ENCODE data around the gene TET3. TPM values are rescaled to one million over a fixed set of nuclear protein-coding genes. Genes with fewer than 3 reads are reported as not detected.

The TET3 gene
- total RNA-seq, 3 donors from 2014 or later = 7.9 to 13.2 (median 9.8) TPM

DNA sequence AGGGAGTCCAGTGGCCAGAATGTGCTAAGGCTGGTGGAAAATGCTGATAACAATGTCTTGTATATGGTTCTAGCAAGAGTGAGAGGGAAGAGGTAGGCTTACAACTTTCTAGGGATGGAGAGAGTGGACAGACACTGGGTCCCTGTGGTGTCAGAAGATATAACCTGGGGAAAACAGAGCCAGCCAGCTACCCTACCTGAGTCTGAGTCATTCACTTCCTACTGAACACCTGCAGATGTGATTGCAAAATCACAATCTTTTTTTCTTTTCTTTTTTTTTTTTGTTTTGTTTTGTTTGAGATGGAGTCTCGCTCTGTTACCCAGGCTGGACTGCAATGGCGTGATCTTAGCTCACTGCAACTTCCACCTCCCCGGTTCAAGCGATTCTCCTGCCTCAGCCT lies 7.3 kb downstream of the TET3 start:
- no peak for DNase-seq (ENCODE audit: low spot score in 2 of 2)
- H3K4me3 ChIP-seq = no peak overlapping the region
- H3K4me1 ChIP-seq = peaks cover 0 to 8% of the 10 kb centered on the region in 2 donors
- H3K9me3 ChIP-seq = no peaks in the 10 kb centered on the region
- TF ChIP-seq, protein P1, sequence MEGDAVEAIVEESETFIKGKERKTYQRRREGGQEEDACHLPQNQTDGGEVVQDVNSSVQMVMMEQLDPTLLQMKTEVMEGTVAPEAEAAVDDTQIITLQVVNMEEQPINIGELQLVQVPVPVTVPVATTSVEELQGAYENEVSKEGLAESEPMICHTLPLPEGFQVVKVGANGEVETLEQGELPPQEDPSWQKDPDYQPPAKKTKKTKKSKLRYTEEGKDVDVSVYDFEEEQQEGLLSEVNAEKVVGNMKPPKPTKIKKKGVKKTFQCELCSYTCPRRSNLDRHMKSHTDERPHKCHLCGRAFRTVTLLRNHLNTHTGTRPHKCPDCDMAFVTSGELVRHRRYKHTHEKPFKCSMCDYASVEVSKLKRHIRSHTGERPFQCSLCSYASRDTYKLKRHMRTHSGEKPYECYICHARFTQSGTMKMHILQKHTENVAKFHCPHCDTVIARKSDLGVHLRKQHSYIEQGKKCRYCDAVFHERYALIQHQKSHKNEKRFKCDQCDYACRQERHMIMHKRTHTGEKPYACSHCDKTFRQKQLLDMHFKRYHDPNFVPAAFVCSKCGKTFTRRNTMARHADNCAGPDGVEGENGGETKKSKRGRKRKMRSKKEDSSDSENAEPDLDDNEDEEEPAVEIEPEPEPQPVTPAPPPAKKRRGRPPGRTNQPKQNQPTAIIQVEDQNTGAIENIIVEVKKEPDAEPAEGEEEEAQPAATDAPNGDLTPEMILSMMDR (IDR thresholded peaks at IDR 0.05) = no peak
- no peak for TF ChIP-seq POLR2AphosphoS5 (IDR thresholded peaks at IDR 0.05)
- no peak for TF ChIP-seq POLR2A (IDR thresholded peaks at IDR 0.05)
- H3K36me3 ChIP-seq = no peaks in the 10 kb centered on the region
- H3K27ac ChIP-seq = no peak overlapping the region
- H3K27me3 ChIP-seq = no peaks in the 10 kb centered on the region
- intact Hi-C loops (cut with DNase I; ENCODE audit: low total_unique reads) = no loop called here

DNA sequence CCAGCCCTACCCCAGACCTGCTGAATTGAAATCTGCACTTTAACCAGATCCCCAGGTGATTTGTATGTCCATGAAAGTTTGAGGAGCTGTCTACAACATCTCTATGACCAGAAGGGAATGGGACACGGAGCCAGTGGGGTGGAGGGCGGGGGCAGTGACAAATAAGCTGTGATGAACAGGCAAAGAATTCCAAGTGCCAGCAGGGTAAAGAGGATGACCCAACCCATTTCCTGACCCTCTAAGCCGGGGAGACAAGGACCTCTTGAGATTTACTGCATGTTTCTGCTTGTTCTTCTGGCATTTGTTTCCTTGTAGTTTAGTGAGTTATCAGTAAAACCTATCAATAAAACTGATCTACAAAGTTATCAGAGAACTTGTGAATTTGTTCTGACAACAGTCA lies 8.7 kb downstream of the TET3 start:
- no peaks in the 10 kb centered on the region for H3K36me3 ChIP-seq
- H3K4me1 ChIP-seq = no peaks in the 10 kb centered on the region
- no peak for TF ChIP-seq POLR2AphosphoS5 (IDR thresholded peaks at IDR 0.05)
- TF ChIP-seq, protein P1 (IDR thresholded peaks at IDR 0.05) = no peak
- TF ChIP-seq POLR2A (IDR thresholded peaks at IDR 0.05) = no peak
- no peak overlapping the region for H3K4me3 ChIP-seq
- no peak for DNase-seq (ENCODE audit: low spot score in 2 of 2)
- H3K9me3 ChIP-seq = no peaks in the 10 kb centered on the region
- H3K27ac ChIP-seq = no peak overlapping the region
- intact Hi-C loops (cut with DNase I; ENCODE audit: low total_unique reads) = no loop called here
- no peaks in the 10 kb centered on the region for H3K27me3 ChIP-seq

- intact Hi-C loops (cut with DNase I; ENCODE audit: low total_unique reads) = no loop called here
- no peaks in the 10 kb centered on the region for H3K9me3 ChIP-seq
- H3K27ac ChIP-seq = no peak overlapping the region
- TF ChIP-seq, protein P1 (IDR thresholded peaks at IDR 0.05) = no peak
- no peak for TF ChIP-seq POLR2AphosphoS5 (IDR thresholded peaks at IDR 0.05)
- TF ChIP-seq POLR2A (IDR thresholded peaks at IDR 0.05) = no peak
- H3K36me3 ChIP-seq = no peaks in the 10 kb centered on the region
- H3K27me3 ChIP-seq = no peaks in the 10 kb centered on the region
- no peak overlapping the region for H3K4me3 ChIP-seq
- no peak for DNase-seq (ENCODE audit: low spot score in 2 of 2)
- no peaks in the 10 kb centered on the region for H3K4me1 ChIP-seq
These were observed 9.1 kb downstream of the TET3 start for GRCh38 chr2:73993778-73994177.

GRCh38 chr2:73994178-73994831 lies 9.6 kb downstream of the TET3 start:
- no peaks in the 10 kb centered on the region for H3K9me3 ChIP-seq
- no peak for DNase-seq (ENCODE audit: low spot score in 2 of 2)
- H3K27ac ChIP-seq = no peak overlapping the region
- no peaks in the 10 kb centered on the region for H3K27me3 ChIP-seq
- no peaks in the 10 kb centered on the region for H3K4me1 ChIP-seq
- intact Hi-C loops (cut with DNase I; ENCODE audit: low total_unique reads) = no loop called here
- TF ChIP-seq, protein P1 (IDR thresholded peaks at IDR 0.05) = no peak
- TF ChIP-seq POLR2AphosphoS5 (IDR thresholded peaks at IDR 0.05) = no peak
- TF ChIP-seq POLR2A (IDR thresholded peaks at IDR 0.05) = no peak
- no peaks in the 10 kb centered on the region for H3K36me3 ChIP-seq
- H3K4me3 ChIP-seq = no peak overlapping the region

GRCh38 chr2:73995810-73996209 lies 11.1 kb downstream of the TET3 start:
- TF ChIP-seq POLR2A (IDR thresholded peaks at IDR 0.05) (no peak), POLR2AphosphoS5 (IDR thresholded peaks at IDR 0.05) (no peak)
- TF ChIP-seq, protein P1 (IDR thresholded peaks at IDR 0.05) = no peak
- Histone ChIP-seq H3K27me3 (no peaks in the 10 kb centered on the region), H3K27ac (no peak overlapping the region), H3K4me1 (peaks cover 0 to 10% of the 10 kb centered on the region in 2 donors), H3K36me3 (no peaks in the 10 kb centered on the region), H3K9me3 (no peaks in the 10 kb centered on the region), H3K4me3 (no peak overlapping the region)
- intact Hi-C loops (cut with DNase I; ENCODE audit: low total_unique reads) = no loop called here
- no peak for DNase-seq (ENCODE audit: low spot score in 2 of 2)
